SIG-M5 (cell line): Measurements from ENCODE around the gene TTR.

Experiments used
- DNase-seq: peaks from one replicate; lab custom pipeline; 2025; lab: John Stamatoyannopoulos, UW

TTR gene

GRCh38 chr18:31591628-31592027, at the start of gene TTR:
TSS of gene TTR (plus strand) at chr18:31591877. CDS start at chr18:31591903, 26 bp downstream.
- DNase-seq, result no peak

DNA sequence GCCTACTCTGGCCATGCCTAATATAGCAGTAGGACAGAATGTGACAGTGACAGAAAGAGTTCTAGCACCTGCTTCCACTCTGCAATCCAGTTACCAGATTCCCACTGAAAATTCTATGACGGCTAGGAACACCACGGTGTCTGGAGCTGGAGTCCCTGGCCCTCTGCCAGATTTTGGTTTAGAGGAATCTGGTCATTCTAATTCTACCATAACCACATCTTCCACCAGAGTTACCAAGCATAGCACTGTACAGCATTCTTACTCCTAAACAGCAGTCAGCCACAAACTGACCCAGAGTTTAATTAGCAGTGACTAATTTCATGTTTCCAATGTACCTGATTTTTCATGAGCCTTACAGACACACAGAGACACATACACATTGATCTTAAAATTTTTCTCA, 45.2 kb upstream of the TTR start:
- no peak for DNase-seq

DNA sequence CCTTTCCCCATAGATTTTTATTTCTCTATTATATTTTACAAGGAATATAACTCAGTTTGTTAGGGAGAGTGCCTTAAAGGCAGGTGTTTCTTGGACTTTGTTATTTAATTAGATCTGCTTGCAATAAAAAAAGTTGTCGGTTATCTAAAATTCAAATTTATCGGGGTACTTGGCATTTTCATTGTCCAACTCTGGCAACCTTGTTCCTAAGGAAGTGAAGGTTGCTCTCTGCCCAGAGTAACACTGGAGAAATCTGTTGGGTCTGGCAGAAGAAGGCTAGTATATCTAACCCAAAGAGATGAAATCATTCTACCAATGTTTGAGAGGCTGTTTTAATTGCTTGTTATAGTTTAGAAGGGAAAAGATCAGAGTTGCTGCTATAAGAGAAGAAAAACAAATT, 42.8 kb upstream of the TTR start:
- no peak for DNase-seq

- no peak for DNase-seq
These were observed 42.3 kb upstream of the TTR start for GRCh38 chr18:31549416-31549815.

DNA sequence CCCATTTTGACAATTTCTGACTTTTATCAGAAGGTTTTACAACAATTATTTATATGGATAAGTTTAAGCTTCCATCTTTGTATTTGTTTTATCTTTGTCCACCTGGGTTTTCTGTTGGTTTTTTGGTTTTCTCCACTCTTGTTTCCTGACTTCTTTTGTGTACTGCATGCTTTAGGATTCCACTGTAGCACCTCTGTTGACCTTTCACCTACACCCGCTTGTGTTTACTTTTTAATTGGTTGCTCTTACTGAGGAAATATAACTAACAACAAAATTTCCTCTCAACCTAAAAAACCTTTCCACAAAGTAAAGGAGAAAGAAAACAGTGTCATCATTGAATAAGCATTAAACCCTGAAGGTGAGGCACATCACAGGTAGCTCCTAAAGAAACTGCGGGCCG, 39.8 kb upstream of the TTR start:
- no peak for DNase-seq

DNA sequence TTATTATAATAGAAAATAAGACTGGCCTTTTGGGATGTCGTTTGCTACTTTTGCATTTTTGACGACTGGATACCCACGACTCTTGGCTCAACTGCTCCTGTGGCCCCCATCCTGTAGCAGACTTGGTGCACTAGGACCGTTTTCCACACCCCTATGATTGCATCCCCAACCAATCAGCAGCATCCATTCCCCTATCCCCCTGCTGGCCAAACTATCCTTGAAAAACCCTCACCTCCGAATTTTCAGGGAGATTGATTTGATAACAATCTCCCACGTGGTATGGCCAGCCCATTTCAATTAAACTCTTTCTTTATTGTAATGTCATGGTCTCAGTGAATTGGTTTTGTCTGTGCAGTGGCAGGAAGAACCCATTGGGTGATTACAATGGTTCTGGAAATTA, 37.9 kb upstream of the TTR start:
- no peak for DNase-seq

DNA sequence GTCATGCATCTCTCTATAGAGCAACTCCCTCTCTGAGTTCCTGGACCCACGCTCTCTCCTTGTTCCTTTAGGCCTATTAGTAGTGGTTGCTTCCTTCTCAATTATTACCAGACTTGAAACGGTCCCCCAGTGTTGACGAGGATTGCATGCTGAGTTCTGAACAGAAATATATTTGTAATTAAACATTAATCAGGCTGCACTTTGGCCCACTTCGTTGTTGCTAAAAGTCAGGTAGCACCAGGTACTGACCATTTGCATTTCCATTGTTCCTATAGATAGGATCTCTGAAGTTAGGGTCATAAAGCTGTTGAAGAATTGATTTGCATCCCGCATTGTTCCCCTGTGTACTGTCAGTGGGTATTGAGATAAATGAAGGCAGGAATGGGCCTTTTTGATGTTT, 36.9 kb upstream of the TTR start:
- no peak for DNase-seq

DNA sequence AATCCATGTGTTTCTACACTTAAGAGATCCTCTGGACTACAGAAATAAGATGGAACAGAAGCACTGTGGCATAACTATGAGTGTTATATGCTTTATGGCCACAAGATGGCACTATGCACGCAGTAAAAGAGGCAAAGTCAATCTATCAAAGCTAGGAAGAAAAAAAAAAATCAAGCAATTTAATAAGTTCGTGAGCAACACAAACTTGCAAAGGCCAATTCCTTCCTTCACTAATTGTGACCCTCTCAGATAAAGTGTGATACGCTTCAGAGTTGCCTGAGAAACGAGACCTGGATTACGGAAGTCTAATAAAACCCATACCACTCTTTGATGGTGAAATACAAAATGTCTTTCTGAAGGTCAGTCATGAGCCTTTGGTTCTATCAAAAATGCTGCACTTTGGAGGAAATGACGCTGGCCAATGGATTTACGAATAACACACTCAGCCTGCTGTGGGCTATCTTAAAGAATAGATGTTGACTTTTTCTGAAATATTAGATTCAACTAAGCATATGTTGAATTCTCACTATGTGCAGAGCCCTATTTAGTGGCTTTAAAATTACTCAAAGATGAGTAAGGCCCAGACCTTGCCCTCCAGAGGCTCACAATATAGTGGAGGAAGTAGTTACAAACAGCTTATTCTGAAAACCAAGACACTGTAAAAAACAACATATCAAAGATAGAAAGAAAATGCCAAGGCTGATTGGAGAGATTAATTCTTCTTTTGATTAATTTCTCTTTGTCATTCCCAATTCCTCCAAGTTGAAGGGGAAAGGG, 35.5 kb upstream of the TTR start:
- DNase-seq, result no peak

- DNase-seq, result no peak
These were observed 34.2 kb upstream of the TTR start for GRCh38 chr18:31557446-31557845.

DNA sequence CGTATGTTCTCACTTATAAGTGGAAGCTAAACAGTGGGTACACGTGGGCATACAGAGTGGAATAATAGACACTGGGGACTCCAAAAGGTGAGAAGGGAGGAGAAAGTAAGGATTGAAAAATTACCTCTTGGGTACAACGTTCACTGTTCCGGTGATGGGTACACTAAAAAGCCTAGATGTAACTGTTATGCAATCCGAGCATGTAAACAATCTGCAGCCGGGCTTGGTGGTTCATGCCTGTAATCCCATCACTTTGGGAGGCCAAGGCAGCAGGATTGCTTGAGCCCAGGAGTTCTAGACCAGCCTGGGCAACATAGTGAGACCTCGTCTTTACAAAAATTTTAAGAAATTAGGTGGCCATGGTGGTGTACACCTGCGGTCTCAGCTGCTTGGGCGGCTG, 33.1 kb upstream of the TTR start:
- DNase-seq, result no peak

DNA sequence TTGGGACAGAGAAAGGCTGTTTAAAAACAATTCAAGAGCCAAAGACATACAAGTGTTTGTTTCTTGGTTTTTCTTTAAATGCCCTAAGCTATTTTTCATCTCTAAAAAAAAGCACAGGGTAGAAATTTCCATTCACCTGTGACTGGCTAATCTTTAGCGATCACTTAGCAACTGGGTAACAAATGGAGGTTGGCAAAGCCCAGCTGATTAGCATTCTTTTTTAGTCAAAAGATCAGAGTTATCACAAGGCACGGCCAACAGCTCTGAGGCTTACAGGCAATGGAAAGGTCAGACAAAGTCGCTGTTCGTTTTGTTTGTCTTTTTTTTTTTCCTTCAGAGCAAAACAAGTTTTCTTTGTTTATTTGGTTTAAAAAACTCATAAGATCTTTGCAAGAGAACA, 29.0 kb upstream of the TTR start:
- no peak for DNase-seq

GRCh38 chr18:31563778-31564177, 27.9 kb upstream of the TTR start:
- no peak for DNase-seq

DNA sequence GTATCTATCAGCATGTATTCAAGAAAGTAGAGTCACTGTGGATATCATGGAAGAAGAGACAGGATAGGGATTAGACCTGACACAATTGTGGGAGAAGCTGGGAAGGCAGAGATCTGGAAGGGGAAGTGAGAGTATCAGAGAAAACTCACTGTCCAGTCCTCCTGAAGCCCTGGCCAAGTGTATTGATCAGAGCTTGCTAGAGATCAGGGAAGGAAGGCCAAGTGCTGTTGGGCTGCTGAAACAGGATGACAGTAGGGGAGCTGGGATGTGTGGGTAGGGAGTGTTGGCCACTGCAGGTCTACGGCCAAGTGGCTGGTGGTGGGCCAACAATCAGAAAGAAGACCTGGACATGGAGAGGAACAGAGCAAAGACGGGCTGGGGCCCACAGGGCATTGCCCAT, 26.3 kb upstream of the TTR start:
- no peak for DNase-seq

GRCh38 chr18:31565782-31566512, 25.7 kb upstream of the TTR start:
- DNase-seq, result no peak

- DNase-seq, result no peak
These were observed 24.9 kb upstream of the TTR start for GRCh38 chr18:31566576-31567306.

GRCh38 chr18:31572368-31572767, 19.3 kb upstream of the TTR start:
- DNase-seq, result no peak

DNA sequence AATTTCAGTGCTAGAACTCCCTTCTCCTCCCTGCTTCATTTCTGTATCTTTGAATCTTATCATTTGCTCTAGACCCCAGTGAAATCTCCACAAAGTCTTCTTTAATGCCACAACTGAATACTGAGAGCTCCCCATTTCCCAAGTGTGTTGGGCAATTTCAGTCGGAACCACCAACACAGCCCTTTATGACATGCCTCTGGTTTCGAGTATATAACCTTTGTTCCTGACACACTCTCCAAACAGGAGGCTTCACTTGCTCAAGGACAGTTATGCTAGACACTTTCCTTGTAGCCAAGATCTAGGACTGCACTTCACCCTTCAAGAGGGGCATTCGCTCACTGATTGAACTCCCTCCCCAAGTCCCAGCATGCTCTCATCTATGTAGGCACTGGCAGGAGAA, 18.6 kb upstream of the TTR start:
- DNase-seq, result no peak

DNA sequence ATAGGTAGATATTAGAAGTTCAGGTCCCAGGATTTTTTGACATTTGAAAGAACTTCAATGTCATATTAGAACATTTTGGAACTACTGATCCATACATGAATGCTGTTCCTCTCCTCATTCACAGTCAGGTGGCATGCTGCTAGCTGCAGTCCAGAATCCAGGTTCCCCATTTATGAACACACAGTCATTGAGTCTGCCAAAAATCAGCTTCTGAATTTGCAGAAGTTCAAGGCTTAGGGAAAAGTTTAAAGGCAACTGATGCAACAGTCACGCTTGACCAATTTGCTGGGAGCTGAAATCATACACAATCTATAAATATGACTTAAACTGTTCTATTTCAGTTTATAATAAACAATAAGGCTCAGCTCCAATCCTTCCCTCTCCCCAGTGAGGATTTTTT, 17.3 kb upstream of the TTR start:
- DNase-seq, result peak; percentile 22

- DNase-seq, result no peak
These were observed 16.0 kb upstream of the TTR start for GRCh38 chr18:31575515-31576257.

- DNase-seq, result no peak
These were observed 15.0 kb upstream of the TTR start for GRCh38 chr18:31576670-31577069.

DNA sequence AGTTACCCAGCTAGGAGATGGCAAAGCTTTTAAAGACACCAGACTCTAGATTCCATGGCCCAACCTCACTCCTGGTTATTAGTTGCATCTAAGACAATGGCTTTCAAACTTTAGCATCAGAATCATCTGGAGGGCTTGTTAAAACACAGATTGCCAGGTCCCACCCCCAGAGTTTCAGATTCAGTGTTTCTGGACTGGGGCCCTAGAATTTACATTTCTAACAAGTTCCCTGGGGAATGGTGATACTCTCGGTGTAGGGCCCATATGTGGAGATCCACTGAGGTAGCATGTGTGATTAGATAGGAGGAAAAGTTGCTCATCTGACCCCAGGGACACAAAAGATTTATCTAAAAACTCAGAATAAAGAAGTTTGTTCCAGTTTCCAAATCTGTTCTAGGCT, 14.5 kb upstream of the TTR start:
- no peak for DNase-seq

DNA sequence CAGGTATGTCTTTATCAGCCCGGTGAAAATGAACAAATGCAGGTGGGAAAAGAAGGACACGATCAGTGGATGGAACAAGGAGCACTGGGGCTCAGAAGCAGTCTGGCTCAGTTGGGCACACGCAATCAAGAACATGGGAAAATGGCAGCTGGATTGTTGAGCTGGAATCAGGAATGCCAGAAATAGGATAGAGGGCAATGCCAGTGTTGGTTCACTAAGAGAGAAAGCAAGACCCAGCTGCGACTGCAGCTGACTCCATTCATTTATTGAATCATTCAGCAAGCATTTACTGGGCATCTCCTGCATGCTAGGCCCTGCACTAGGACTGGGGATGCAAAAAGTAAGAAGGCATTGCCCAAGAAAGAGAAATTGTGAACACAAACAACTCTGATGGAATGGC, 13.6 kb upstream of the TTR start:
- DNase-seq, result no peak
